Urothelium cell line (cell line): ENCODE measurements around the gene HOGA1.
"Not testable (repeated sequence)": the region's sequence is repeated elsewhere in the genome, so short reads cannot be mapped to it uniquely, and the experiment has no call there.

ENCODE experiments used
- DNase-seq: peaks from one replicate; pipeline ENCODE4 v3.0.0; 2011; ENCODE audit warnings: low spot score, mixed read lengths
- FAIRE-seq: peaks from 2 replicates; lab custom pipeline; 2011; peaks lifted over from hg19 to GRCh38; lab: Jason Lieb, UNC

HOGA1 gene

GRCh38 chr10:97607095-97607636 is 23.0 kb downstream of the HOGA1 start:
- FAIRE-seq (no peak), DNase-seq (no peak)

GRCh38 chr10:97608991-97609561 is 24.9 kb downstream of the HOGA1 start:
- DNase-seq = no peak
- no peak for FAIRE-seq

GRCh38 chr10:97611473-97611872 is 27.3 kb downstream of the HOGA1 start:
- no peak for FAIRE-seq
- DNase-seq = no peak

GRCh38 chr10:97612386-97612785 is 28.2 kb downstream of the HOGA1 start:
- DNase-seq (peak; percentile 25), FAIRE-seq (no peak)

- no peak for FAIRE-seq
- no peak for DNase-seq
Observed at GRCh38 chr10:97618285-97618684, 34.1 kb downstream of the HOGA1 start.

- no peak for DNase-seq
- FAIRE-seq = no peak
Observed at GRCh38 chr10:97618733-97619132, 34.5 kb downstream of the HOGA1 start.

GRCh38 chr10:97623277-97623676 is 39.1 kb downstream of the HOGA1 start:
- DNase-seq (no peak), FAIRE-seq (no peak)

GRCh38 chr10:97627731-97628130 is 43.5 kb downstream of the HOGA1 start:
- no peak for DNase-seq
- FAIRE-seq = no peak

GRCh38 chr10:97628228-97628627 is 44.0 kb downstream of the HOGA1 start:
- FAIRE-seq = no peak

GRCh38 chr10:97629289-97629688 is 45.1 kb downstream of the HOGA1 start:
- FAIRE-seq (no peak), DNase-seq (no peak)

More at GRCh38 chr10:97628228-97628627, 44.0 kb downstream of the HOGA1 start:
- no peak for DNase-seq

- no peak for FAIRE-seq
- no peak for DNase-seq
Observed at GRCh38 chr10:97631098-97631497, 46.9 kb downstream of the HOGA1 start.

GRCh38 chr10:97632949-97633884 is 49.0 kb downstream of the HOGA1 start, which contains the start of gene MORN4:
MORN4 (minus strand) TSS chr10:97633500; CDS start chr10:97619653, 13,847 bp downstream.
- peak; percentile 63 for FAIRE-seq
- DNase-seq = peak; percentile 94

- FAIRE-seq (no peak), DNase-seq (no peak)
Observed at GRCh38 chr10:97633921-97634320, 49.7 kb downstream of the HOGA1 start.

- FAIRE-seq = no peak
Observed at GRCh38 chr10:97635577-97635976, 51.4 kb downstream of the HOGA1 start.

GRCh38 chr10:97639090-97639489 is 54.9 kb downstream of the HOGA1 start:
- FAIRE-seq = not testable (repeated sequence)

More at GRCh38 chr10:97635577-97635976, 51.4 kb downstream of the HOGA1 start:
- DNase-seq = no peak

GRCh38 chr10:97640174-97640867 is 56.1 kb downstream of the HOGA1 start, which contains the start of gene PI4K2A:
PI4K2A (plus strand) TSS chr10:97640671; CDS start chr10:97640743, 72 bp downstream.
- DNase-seq (peak; percentile 98), FAIRE-seq (peak; percentile 92)

More at GRCh38 chr10:97639090-97639489, 54.9 kb downstream of the HOGA1 start:
- DNase-seq = not testable (repeated sequence)

GRCh38 chr10:97640868-97641811 is 57.0 kb downstream of the HOGA1 start:
- DNase-seq = peak; percentile 14

GRCh38 chr10:97642471-97643159 is 58.4 kb downstream of the HOGA1 start:
- not testable (repeated sequence) for FAIRE-seq, DNase-seq

More at GRCh38 chr10:97640868-97641811, 57.0 kb downstream of the HOGA1 start:
- no peak for FAIRE-seq

GRCh38 chr10:97643441-97643985 is 59.3 kb downstream of the HOGA1 start:
- FAIRE-seq = no peak
- no peak for DNase-seq
